ENCODE measurements around the gene ST3GAL5.

DNA sequence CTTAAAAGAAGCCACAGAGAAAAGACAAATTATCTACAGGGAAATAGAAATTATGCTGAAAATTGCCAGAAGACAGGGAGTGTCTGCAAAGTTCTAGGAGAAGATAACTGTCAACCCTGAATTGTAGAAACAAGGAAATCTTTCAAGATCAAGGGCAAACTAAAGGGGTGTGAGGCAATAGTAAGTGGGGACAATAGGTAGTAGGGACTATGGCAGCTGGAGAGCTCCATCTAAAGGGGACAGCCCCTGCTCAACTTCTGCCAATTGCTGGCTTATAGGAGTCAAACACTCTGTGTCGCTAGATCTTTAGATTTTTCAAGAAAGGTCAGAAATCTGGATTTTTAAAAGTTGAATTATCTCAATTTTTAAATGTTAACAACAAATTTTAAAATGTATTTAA is 10.1 kb upstream of the ST3GAL5 start:
- TF ChIP-seq, protein P1, sequence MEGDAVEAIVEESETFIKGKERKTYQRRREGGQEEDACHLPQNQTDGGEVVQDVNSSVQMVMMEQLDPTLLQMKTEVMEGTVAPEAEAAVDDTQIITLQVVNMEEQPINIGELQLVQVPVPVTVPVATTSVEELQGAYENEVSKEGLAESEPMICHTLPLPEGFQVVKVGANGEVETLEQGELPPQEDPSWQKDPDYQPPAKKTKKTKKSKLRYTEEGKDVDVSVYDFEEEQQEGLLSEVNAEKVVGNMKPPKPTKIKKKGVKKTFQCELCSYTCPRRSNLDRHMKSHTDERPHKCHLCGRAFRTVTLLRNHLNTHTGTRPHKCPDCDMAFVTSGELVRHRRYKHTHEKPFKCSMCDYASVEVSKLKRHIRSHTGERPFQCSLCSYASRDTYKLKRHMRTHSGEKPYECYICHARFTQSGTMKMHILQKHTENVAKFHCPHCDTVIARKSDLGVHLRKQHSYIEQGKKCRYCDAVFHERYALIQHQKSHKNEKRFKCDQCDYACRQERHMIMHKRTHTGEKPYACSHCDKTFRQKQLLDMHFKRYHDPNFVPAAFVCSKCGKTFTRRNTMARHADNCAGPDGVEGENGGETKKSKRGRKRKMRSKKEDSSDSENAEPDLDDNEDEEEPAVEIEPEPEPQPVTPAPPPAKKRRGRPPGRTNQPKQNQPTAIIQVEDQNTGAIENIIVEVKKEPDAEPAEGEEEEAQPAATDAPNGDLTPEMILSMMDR (IDR thresholded peaks at IDR 0.05), result no peak
- TF ChIP-seq POLR2A (IDR thresholded peaks at IDR 0.05), result no peak
